Epithelial cell of prostate (primary cell): ENCODE measurements around the gene RNU1-4.
"Not testable (repeated sequence)": the region's sequence is repeated elsewhere in the genome, so short reads cannot be mapped to it uniquely, and the experiment has no call there.

ENCODE experiments used
- DNase-seq: peaks from one replicate; pipeline ENCODE4 v3.0.0-alpha.2; 2011; ENCODE audit warnings: low read depth, low spot score
- H3K27ac ChIP-seq: fragments of 450-650 bp; 2 replicates; pipeline ENCODE4 v1.5.1; 2017; ENCODE audit warnings: mild to moderate bottlenecking

Gene RNU1-4

GRCh38 chr1:16740047-16740964, at the start of gene RNU1-4:
TSS of gene RNU1-4 (plus strand) at chr1:16740516.
- H3K27ac ChIP-seq, DNase-seq: not testable (repeated sequence)

GRCh38 chr1:16690971-16691682, 49.2 kb upstream of the RNU1-4 start:
- DNase-seq, H3K27ac ChIP-seq: not testable (repeated sequence)

GRCh38 chr1:16692283-16692682, 48.0 kb upstream of the RNU1-4 start:
- not testable (repeated sequence) for H3K27ac ChIP-seq, DNase-seq

- not testable (repeated sequence) for DNase-seq, H3K27ac ChIP-seq
These were observed 47.4 kb upstream of the RNU1-4 start for GRCh38 chr1:16692717-16693448.

GRCh38 chr1:16693449-16694307, 46.6 kb upstream of the RNU1-4 start:
- H3K27ac ChIP-seq, DNase-seq: not testable (repeated sequence)

- H3K27ac ChIP-seq, DNase-seq: not testable (repeated sequence)
These were observed 46.0 kb upstream of the RNU1-4 start for GRCh38 chr1:16694308-16694702.

GRCh38 chr1:16696507-16697150, 43.7 kb upstream of the RNU1-4 start:
- DNase-seq, H3K27ac ChIP-seq: not testable (repeated sequence)

GRCh38 chr1:16697152-16697551, 43.2 kb upstream of the RNU1-4 start:
- H3K27ac ChIP-seq, result not testable (repeated sequence)

GRCh38 chr1:16699440-16699839, 40.9 kb upstream of the RNU1-4 start:
- not testable (repeated sequence) for DNase-seq, H3K27ac ChIP-seq

More at GRCh38 chr1:16697152-16697551, 43.2 kb upstream of the RNU1-4 start:
- not testable (repeated sequence) for DNase-seq

- DNase-seq, H3K27ac ChIP-seq: not testable (repeated sequence)
These were observed 40.0 kb upstream of the RNU1-4 start for GRCh38 chr1:16700138-16700895.

GRCh38 chr1:16701189-16701588, 39.1 kb upstream of the RNU1-4 start:
- not testable (repeated sequence) for H3K27ac ChIP-seq, DNase-seq

GRCh38 chr1:16702280-16702679, 38.0 kb upstream of the RNU1-4 start:
- DNase-seq, H3K27ac ChIP-seq: not testable (repeated sequence)

GRCh38 chr1:16703141-16703540, 37.2 kb upstream of the RNU1-4 start:
- not testable (repeated sequence) for DNase-seq, H3K27ac ChIP-seq

- not testable (repeated sequence) for DNase-seq, H3K27ac ChIP-seq
These were observed 36.7 kb upstream of the RNU1-4 start for GRCh38 chr1:16703602-16704001.

GRCh38 chr1:16704076-16704475, 36.2 kb upstream of the RNU1-4 start:
- DNase-seq, result not testable (repeated sequence)

GRCh38 chr1:16704502-16705100, 35.7 kb upstream of the RNU1-4 start:
- H3K27ac ChIP-seq, DNase-seq: not testable (repeated sequence)

More at GRCh38 chr1:16704076-16704475, 36.2 kb upstream of the RNU1-4 start:
- H3K27ac ChIP-seq, result not testable (repeated sequence)

GRCh38 chr1:16706302-16706701, 34.0 kb upstream of the RNU1-4 start:
- not testable (repeated sequence) for DNase-seq, H3K27ac ChIP-seq
